Measurements from ENCODE around the gene INAFM1. TPM values are rescaled to one million over a fixed set of nuclear protein-coding genes. Genes with fewer than 3 reads are reported as not detected.
A peak's percentile ranks its signal among the peaks of the same experiment; 100 is the strongest.

INAFM1 gene
- total and polyA plus RNA-seq, 9 of the 15 experiments (the other 6 are each of a cell fraction or from before 2014, with no cell fraction given) = 0.71 to 30.9 (median 3.1) TPM

DNA sequence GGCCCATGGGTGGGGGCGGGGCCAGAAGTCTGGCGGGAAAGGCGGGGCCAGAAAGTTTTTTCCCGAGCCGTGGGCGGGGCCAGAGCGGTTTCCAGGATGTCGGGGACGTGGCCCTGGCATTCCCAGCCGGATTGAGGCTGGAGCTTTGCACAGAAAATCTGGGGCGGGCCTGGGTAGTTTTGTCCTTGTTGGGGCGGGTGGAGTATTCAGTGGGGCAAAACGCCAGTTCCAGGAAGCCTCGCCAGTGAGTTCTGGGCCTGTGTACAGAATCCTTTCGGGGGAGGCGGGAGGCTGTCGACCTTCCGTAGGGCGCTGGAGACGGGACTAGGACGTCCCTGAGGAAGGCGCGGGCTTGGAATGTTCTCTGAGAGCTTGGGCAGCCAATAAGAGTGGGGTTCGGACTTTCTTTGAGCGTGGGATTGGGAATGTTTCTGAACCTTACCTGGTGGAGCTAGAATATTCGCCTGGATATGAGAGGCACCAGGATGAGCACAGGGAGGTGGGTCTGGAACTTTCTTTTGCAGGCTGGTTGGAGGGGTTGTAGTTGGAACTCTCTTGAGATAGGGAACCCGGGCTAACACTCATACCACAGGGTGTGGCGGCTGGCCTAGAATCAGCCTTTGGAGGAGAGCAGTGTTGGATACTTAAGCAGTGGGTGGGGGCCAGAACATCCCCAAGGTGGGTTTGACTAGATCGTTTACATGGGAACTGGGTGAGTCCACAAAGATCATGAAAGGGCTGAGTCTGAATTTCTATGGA, 17.1 kb upstream of the INAFM1 start (continued):
- TF ChIP-seq, protein P1, sequence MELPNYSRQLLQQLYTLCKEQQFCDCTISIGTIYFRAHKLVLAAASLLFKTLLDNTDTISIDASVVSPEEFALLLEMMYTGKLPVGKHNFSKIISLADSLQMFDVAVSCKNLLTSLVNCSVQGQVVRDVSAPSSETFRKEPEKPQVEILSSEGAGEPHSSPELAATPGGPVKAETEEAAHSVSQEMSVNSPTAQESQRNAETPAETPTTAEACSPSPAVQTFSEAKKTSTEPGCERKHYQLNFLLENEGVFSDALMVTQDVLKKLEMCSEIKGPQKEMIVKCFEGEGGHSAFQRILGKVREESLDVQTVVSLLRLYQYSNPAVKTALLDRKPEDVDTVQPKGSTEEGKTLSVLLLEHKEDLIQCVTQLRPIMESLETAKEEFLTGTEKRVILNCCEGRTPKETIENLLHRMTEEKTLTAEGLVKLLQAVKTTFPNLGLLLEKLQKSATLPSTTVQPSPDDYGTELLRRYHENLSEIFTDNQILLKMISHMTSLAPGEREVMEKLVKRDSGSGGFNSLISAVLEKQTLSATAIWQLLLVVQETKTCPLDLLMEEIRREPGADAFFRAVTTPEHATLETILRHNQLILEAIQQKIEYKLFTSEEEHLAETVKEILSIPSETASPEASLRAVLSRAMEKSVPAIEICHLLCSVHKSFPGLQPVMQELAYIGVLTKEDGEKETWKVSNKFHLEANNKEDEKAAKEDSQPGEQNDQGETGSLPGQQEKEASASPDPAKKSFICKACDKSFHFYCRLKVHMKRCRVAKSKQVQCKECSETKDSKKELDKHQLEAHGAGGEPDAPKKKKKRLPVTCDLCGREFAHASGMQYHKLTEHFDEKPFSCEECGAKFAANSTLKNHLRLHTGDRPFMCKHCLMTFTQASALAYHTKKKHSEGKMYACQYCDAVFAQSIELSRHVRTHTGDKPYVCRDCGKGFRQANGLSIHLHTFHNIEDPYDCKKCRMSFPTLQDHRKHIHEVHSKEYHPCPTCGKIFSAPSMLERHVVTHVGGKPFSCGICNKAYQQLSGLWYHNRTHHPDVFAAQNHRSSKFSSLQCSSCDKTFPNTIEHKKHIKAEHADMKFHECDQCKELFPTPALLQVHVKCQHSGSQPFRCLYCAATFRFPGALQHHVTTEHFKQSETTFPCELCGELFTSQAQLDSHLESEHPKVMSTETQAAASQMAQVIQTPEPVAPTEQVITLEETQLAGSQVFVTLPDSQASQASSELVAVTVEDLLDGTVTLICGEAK (IDR thresholded peaks at IDR 0.05) = 0 out of 2 replicates have a peak, but pooled peaks have one; percentile 58
- TF ChIP-seq, protein P1 (CRISPR knock-in tag; IDR thresholded peaks at IDR 0.05) = no peak
- no peak for TF ChIP-seq TRIM28 (IDR thresholded peaks at IDR 0.05)
- 0 out of 2 replicates have a peak, but pooled peaks have one; percentile 17 for TF ChIP-seq L3MBTL2 (IDR thresholded peaks at IDR 0.05)
- TF ChIP-seq FOXP1 (CRISPR knock-in tag; IDR thresholded peaks at IDR 0.05) = 0 out of 2 replicates have a peak, but pooled peaks have one; percentile 32
- TF ChIP-seq HNRNPLL (IDR thresholded peaks at IDR 0.05; ENCODE audit: low read depth, low read length, poor library complexity, severe bottlenecking) = peak; percentile 9
- no peak for TF ChIP-seq ZBTB1 (CRISPR knock-in tag; IDR thresholded peaks at IDR 0.05; ENCODE audit: borderline replicate concordance, low read depth)
- TF ChIP-seq ZBED1 (IDR thresholded peaks at IDR 0.05) = no peak
- TF ChIP-seq PCBP1 (IDR thresholded peaks at IDR 0.05; ENCODE audit: low read depth, low read length, poor library complexity, severe bottlenecking) = no peak
- no peak; the same call in 1 of the 2 replicates for TF ChIP-seq MBD2 (IDR thresholded peaks at IDR 0.05; ENCODE audit: borderline replicate concordance, low read depth)
- TF ChIP-seq, protein P2, sequence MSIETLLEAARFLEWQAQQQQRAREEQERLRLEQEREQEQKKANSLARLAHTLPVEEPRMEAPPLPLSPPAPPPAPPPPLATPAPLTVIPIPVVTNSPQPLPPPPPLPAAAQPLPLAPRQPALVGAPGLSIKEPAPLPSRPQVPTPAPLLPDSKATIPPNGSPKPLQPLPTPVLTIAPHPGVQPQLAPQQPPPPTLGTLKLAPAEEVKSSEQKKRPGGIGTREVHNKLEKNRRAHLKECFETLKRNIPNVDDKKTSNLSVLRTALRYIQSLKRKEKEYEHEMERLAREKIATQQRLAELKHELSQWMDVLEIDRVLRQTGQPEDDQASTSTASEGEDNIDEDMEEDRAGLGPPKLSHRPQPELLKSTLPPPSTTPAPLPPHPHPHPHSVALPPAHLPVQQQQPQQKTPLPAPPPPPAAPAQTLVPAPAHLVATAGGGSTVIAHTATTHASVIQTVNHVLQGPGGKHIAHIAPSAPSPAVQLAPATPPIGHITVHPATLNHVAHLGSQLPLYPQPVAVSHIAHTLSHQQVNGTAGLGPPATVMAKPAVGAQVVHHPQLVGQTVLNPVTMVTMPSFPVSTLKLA (conservative IDR thresholded peaks at IDR 0.05) = peak; percentile 54 to 55; a peak in 2 of 4 replicates
- TF ChIP-seq ZC3H8 (IDR thresholded peaks at IDR 0.05) = no peak
- peak; percentile 34; the same call in 1 of the 2 replicates for TF ChIP-seq SMARCE1 (IDR thresholded peaks at IDR 0.05)
- TF ChIP-seq NR3C1 (CRISPR knock-in tag; IDR thresholded peaks at IDR 0.05) = 0 out of 2 replicates have a peak, but pooled peaks have one; percentile 28
- TF ChIP-seq, protein P3, sequence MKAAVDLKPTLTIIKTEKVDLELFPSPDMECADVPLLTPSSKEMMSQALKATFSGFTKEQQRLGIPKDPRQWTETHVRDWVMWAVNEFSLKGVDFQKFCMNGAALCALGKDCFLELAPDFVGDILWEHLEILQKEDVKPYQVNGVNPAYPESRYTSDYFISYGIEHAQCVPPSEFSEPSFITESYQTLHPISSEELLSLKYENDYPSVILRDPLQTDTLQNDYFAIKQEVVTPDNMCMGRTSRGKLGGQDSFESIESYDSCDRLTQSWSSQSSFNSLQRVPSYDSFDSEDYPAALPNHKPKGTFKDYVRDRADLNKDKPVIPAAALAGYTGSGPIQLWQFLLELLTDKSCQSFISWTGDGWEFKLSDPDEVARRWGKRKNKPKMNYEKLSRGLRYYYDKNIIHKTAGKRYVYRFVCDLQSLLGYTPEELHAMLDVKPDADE (conservative IDR thresholded peaks at IDR 0.05; ENCODE audit: control insufficient read depth, low read depth, low read length) = 0 out of 2 replicates have a peak, but pooled peaks have one; percentile 44
- TF ChIP-seq MAZ (CRISPR knock-in tag; conservative IDR thresholded peaks at IDR 0.05 in 1 of 2, IDR thresholded peaks at IDR 0.05 in 1 of 2) = peak in 1 of 2 experiments; percentile 33; a peak in 1 of 4 replicates

All from K562 (cell line).